DLD1 (cell line): ENCODE measurements around the gene APOL2.
"Not testable (repeated sequence)": the region's sequence is repeated elsewhere in the genome, so short reads cannot be mapped to it uniquely, and the experiment has no call there.

Experiments
- in situ Hi-C: cut with HindIII; loops from 2 replicates; pipeline ENCODE4 v1.10.0; 2017; ENCODE audit warnings: low sequenced_read_pairs

The APOL2 gene

GRCh38 chr22:36239401-36240171 lies at the start of gene APOL2:
TSS of gene APOL2 (minus strand) at chr22:36239527. CDS start at chr22:36233162, 6,365 bp downstream.
- in situ Hi-C loops: no loop called here

GRCh38 chr22:36288571-36289405 lies 49.5 kb upstream of the APOL2 start:
- in situ Hi-C loops: no loop called here

- in situ Hi-C loops: no loop called here
Measured at GRCh38 chr22:36287881-36288515, 48.7 kb upstream of the APOL2 start.

- in situ Hi-C loops: no loop called here
Measured at GRCh38 chr22:36286096-36286957, 47.0 kb upstream of the APOL2 start.

- in situ Hi-C loops: no loop called here
Measured at GRCh38 chr22:36285545-36285944, 46.2 kb upstream of the APOL2 start.

- in situ Hi-C loops: no loop called here
Measured at GRCh38 chr22:36285017-36285416, 45.7 kb upstream of the APOL2 start.

- in situ Hi-C loops: no loop called here
Measured at GRCh38 chr22:36284171-36284571, 44.8 kb upstream of the APOL2 start.

- in situ Hi-C loops: no loop called here
Measured at GRCh38 chr22:36282328-36282831, 43.1 kb upstream of the APOL2 start.

- in situ Hi-C loops: no loop called here
Measured at GRCh38 chr22:36281781-36282327, 42.5 kb upstream of the APOL2 start.

GRCh38 chr22:36280379-36280778 lies 41.1 kb upstream of the APOL2 start:
- in situ Hi-C loops: no loop called here

GRCh38 chr22:36279219-36279666 lies 39.9 kb upstream of the APOL2 start:
- in situ Hi-C loops: no loop called here

GRCh38 chr22:36277482-36278291 lies 38.4 kb upstream of the APOL2 start:
- in situ Hi-C loops: no loop called here

- in situ Hi-C loops: no loop called here
Measured at GRCh38 chr22:36274531-36274930, 35.2 kb upstream of the APOL2 start.

GRCh38 chr22:36271951-36272350 lies 32.6 kb upstream of the APOL2 start:
- in situ Hi-C loops: not testable (repeated sequence)

GRCh38 chr22:36271231-36271630 lies 31.9 kb upstream of the APOL2 start:
- in situ Hi-C loops: not testable (repeated sequence)

GRCh38 chr22:36267896-36268485 lies 28.7 kb upstream of the APOL2 start:
- in situ Hi-C loops: no loop called here

- in situ Hi-C loops: no loop called here
Measured at GRCh38 chr22:36267058-36267457, 27.7 kb upstream of the APOL2 start.

GRCh38 chr22:36263886-36264664 lies 24.7 kb upstream of the APOL2 start:
- in situ Hi-C loops: not testable (repeated sequence)
